Forelimb muscle (tissue), 1 donor: ENCODE results near the gene MEGF11. TPM values are rescaled to one million over a fixed set of nuclear protein-coding genes. Genes with fewer than 3 reads are reported as not detected.

Experiments used
- DNase-seq: peaks from one replicate; pipeline ENCODE4 v3.0.0-alpha.2; 2013; ENCODE audit warnings: low read depth
- polyA plus RNA-seq: library from polyadenylated mRNA; unstranded; fragments of 120-200 nt; gene quantifications from one replicate; pipeline ENCODE4 v1.2.1, GENCODE V29; 2013; ENCODE audit not compliant: insufficient read length

The MEGF11 gene
- polyA plus RNA-seq, 1 donor, result 0.28 TPM

DNA sequence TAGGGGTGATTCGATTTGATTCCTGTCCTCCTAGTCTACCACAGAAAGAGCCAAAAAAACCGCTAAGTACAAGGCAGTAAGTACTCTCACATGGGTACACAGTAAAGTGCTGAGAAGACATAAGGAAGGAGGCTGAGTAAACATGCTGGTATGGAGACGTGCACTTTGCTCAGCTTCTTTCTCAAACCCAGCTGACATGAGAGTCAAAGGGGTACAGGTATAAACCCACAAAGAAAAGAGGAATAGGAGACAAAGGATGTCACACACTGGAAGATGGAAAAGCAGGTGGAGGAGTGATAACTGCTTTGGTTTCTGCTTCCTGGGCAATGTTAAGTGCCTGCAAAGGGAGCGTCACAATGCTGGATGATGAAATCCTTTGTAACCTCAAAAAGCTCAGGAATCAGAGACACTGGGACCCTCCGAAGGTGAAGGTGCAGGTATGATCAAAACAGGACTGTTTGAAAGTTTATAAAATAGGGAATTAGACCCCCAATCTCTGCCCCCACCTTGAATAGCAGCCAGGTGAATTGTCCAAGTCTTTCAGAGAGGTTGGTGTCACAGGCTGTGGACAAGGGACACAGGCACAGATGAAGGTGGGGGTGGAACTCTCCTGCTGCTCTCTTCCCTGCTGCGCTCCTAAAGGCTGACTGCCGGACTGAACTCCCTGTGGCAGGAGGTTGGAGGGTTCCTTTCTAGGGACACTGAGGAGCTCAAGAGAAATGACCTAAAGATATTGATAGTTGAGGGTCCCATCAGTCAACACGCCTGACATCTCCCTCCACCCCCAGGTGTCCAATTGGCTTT, 282.4 kb downstream of the MEGF11 start:
- no peak for DNase-seq

DNA sequence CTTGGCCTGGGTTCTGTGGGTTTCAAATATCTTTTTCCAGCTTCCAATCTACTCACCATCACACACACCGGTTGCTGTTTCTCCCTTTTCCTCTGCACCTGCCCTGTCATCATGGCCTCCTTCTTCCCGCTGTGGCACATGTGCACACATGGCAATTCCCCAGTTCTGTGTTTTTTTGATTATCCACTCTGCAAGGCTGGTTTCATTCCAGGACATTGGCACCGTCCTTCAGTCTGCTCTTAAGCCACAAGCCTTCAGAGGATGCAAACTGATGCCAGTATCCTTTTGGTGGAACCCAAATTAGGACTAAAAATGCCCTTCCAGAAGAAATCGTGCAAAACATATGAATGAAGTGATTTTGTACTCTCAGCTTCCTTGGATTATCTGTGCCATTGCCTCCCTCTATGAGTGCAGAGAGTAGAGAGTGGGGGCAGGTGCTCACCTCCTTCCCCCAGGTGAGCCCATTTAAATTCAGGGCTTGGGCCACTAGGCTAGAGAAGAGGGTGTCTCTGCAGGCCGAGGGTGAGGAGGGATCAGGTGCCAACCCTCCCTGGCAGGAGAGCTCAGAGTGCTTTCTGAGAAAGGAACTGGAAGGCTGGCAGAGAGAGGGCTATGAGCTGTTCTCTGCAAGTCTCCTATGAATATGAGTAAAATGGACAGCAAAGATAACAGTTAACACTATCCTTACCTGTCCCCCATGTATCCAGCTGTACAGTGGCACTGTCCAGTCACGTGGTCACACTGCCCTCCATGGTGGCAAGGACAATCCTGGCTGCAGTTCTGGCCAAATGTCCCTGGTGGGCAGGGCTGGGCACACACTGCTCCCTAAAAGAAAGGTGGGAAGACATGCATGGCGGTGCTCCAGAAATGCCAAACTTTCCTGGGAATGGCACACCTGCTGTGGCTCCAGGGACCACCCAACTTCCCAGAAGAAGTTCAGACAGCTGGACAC, 283.4 kb downstream of the MEGF11 start:
- DNase-seq, result no peak

DNA sequence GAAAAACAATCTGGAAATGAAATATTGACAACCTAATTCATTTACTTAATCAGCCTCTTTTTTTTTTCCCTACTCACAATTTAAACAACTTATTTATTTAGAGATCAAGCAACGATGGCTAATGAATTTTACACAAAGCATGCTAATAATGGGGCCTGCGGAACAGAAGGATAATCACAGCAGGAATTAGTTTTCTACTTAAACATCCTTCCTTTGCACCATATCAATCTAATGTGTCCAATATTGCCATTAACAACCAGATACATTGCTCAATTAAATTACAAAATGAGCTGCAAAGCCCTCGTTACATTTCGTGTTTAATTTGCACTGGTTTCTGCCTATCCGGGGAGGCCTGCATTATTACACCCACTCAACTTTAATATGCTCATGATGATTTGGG, 285.0 kb downstream of the MEGF11 start:
- DNase-seq, result no peak

DNA sequence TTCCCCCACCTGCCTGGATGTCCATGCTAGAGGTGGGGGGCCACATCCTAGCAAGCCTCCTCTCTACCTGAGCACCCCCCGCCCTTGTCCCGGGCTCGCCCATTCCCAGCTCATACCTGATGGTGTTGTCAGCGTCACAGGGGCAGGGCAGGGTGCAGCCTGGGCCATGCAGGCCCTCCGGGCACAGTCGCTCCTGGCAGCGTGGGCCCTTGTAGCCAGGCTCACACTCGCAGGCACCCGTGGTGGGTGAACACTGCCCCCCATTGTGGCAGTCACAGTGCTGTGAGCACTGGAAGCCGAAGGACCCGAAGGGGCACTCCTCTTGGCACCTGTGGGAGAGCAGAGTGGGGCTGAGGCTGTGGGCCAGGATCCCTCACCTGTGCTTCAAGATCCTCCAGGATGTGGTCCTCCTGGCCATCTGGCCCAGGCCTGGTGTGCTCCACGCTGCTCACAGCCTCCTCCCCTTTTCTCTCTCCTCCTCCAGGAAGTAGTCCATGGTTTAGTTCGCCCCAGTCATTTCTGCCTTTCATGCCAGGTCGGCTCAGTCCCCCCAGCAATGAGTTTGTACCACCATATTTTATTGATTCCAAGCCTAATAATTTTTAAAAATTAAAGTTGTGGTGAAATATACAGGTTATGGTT, 288.6 kb downstream of the MEGF11 start:
- no peak for DNase-seq

DNA sequence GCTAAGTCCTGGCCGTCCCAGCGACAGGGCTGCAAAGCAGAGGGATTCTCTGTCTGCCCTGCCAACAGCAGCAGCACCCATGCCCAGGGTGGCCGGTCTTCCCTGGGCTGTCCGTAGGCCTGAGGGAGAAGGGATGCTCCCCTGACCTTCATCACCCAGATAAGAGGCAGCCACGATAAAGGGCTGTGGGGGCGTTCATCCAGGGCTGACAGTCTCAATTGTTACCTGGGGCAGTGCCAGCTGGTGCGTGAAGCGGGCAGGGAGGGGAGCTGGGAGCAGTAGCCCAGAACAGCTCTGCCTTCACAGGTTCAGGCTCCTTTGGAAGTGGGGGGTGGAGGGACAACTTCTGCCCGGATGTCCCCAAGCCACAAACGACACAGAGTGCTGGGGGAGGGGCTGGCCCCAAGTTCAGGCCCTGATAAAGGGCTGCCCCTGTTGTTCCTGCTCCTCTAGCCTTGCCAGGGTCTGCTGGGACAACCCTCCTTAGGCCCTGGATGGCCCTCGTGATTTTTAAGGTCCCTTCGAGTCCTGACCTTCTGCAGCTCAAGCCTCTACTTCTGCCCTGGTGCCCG, 289.6 kb downstream of the MEGF11 start:
- DNase-seq, result no peak

DNA sequence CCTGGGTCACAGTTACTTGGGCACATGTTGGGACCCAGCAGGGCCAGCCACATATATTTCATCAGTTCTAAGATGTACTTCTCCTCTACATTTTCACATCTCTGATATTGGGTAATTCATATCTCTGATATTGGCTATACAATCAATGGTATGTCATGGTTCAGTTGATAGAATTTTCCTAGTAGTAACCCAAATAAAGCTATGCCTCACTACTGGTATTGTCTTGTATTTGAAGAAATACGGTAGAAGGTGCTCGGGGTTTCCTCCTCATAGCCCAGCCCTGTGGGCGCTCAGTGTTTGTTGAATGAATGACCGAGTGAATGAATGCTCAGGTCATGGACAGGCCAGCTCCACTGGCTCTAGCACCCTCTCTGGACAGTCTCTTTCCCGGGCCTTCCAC, 290.2 kb downstream of the MEGF11 start:
- DNase-seq, result no peak

DNA sequence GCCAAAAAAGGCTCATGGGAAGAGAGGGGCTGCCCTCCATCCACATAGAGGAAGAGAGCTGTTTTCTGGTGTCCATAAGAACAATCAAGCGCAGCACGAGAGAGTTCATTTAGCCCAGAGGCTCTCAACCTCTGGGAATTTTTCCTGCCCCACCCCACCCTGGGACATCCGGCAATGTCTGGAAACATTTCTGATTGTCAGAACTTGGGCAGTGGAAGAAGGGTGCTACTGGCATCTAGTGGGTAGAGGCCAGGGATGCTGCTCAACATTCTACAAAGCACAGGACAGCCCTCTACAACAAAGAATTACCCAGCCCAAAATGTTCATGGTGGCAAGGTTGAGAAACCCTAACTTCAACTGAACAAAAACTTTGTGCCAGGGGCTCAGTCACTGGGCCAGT, 291.4 kb downstream of the MEGF11 start:
- DNase-seq, result no peak

DNA sequence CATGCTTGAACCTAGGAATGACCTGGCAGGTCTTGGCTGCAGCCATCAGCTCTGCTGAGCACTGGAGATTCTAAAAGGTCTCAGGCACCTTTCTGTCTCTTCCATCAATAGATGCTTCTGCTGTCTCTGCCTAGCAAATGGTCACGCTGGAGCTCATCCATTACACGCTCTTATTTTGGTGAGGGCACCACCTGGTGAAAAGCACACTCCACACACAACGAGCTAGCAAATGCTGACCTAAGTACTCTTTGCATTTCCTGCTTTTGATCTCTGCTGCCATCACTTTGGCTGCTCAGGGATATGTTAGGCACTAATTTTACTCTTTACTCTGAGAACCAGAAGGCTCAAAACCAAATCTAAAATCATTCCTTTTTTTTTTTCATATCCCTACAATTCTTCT, 293.0 kb downstream of the MEGF11 start:
- DNase-seq, result no peak

DNA sequence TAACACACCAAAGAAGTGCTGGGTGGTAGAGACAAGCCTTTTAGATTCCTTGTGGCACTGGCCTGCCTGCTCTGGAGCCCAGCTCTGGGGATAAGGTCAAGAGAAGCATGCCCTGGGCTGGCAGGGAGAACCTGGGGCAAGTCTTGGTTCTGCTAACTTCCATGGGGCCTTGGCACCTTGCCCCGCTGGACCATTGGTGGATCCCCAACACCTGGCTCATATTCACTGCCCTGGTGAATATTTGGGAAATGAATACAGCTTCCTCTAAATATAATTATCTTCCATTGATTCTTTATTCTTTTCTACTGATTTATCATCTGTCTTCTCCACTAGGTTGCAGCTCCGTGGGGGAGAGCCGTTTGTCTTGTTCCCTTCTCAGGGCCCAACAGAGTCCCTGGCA, 294.7 kb downstream of the MEGF11 start:
- no peak for DNase-seq

DNA sequence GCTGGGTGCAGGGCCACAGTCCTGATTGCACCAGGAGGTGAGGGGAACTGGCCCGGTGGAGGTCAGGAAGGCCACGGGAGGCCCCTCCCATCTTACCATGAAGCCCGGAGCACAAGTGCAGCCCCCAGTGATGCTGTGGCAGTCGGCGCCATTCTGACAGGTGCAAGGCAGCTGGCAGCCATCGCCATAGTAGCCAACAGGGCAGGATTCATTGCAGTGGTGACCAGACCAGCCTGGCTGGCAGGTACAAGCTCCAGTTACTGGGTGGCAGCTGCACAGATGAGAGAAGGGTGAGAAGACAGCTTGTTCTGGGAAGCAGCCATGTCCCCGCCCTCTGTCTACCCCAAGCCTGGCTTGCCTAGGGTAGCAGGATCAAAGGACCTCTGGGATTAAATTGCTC, 296.1 kb downstream of the MEGF11 start:
- no peak for DNase-seq

DNA sequence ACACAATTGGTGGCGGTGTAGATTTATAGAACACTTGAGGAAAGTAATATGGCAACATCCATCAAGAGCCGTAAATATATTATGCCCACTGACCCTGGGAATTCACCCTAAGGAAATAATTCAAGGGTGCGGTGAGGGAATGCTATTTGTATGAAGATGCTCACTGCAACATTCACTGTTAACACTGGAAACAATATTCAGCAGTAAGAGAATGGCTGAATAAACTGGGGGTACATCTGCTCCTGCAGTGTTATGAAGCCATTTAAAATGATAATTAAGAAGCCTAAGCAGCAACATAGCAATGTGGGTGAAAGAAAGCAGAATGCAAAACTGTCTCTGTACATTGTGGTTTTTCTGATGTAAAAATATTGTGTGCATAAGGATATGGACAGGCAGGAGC, 296.7 kb downstream of the MEGF11 start:
- no peak for DNase-seq

DNA sequence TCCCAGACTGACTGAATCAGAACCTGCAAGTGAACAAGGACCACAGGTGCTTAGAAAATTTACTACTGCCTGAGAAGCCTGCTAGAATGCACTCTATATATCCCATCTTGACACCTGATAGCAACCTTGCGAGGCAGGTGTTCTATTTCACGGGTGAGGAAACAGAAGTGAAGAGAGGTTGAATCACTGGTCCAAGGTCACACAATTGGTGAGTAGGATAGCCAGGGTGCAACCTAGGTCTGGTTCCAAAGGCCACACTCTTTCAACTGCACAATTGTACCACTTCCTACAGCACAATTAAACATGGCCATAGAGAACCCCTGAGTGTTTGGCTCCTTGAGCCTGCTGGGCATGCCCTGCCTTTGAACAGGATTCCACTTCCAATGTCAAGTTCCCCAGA, 297.2 kb downstream of the MEGF11 start:
- DNase-seq, result no peak

DNA sequence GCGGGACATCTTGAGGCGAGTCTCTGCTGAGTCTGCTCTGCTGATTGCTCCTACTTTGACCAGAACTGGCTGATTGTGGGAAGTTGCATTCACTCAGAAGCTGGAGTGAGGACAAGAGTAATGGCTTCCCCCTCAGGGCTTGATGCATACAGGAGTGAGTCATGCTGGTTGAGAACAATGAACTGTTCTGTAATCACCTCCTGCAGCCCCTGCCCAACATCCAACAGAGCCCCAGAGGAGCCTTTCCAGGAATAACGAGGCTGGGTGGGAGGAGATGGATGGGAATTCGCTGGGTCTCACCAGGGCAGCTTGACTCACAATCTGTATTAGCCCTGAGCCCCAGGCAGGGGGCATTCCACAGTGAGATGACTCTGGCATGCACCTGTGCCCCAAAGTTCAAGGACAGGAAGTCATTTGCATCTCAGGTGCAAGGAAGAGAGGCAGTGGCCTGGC, 299.2 kb downstream of the MEGF11 start:
- no peak for DNase-seq

DNA sequence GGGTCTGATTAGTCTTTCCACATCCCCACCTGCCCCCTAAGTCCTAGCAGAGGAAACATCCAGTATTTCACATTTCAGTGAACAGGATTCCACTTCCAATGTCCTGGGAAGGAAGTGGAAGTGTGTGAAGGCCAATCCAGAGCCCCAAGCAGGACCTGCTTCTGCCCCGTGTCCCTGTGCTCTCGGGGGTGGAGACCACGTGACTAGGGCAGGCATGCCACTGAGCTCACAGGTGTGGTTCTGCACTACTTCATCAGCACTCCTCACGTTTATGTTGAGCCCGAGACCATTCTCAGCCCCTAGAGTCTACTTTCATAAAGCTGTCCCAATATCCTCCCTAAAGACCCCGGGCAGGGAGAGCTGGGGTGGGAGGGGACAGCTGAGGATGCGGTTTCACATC, 299.9 kb downstream of the MEGF11 start:
- no peak for DNase-seq

DNA sequence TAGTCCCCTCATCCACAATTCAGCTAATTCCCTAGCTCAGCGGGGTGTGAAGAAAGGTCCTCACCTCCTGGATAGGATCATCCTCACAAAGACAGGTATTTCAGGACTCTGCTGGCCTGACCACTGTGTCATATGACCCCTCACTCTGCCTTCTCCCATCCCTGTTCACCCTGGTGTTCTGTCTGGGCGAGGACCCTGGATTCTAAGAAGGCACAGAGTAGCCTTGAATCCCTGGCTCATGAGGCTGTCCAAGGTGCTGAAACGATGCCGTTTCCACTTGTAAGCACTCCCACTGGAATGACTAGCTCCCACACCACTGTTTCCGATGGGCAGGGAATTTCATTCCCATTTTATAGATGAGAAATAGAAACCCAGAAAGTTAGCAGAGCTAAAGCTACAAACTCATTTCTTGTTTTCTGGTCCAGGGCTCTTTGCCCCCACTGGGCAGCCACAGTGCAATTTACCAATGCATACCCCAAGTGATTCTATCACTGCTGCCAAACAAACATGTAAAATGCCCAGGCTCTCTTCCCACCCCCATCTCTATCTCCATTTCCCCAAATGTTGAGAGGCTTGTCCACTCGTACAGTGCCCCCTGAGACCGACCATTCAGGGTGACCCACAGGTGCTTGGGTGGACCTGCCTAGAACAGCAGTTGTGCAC, 301.0 kb downstream of the MEGF11 start:
- DNase-seq, result peak; percentile 20

DNA sequence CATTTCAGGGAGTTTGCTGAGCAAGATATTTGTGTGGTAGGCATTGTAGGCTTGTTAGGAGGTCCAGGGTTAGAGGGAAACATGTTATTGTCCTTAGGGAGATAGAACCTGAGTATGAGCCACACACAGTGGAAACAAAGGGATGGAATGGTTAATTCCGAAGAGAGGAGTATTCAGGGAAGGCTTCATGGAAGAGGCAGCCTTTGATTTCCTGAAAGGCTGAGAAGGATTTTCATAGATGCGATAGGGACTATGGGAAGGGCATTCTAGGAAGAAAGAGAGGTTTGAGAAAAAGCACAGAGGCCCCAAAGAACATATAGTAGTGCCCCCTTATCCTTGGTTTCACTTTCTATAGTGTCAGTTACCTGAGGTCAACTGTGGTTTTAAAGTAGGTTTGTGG, 302.5 kb downstream of the MEGF11 start:
- DNase-seq, result no peak

DNA sequence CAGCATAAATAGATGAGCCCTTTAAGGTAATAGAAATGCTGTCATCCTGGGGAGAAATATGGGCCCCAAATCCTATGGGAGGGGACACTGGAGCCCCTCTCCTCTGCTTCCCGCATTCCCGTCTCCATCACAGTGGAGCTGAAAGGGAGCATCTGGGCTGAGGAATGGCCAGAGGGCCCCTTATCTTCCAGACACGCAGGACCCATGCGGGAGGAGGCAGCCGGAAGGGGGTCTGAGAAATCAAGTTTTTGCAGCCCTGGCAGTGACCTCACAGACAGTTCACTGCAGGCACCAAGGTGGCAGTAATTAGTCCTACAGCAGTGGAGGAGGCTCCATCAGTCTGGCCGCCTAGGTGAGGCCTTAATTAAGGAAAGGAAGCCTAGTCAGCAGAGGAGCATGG, 304.1 kb downstream of the MEGF11 start:
- DNase-seq, result no peak

DNA sequence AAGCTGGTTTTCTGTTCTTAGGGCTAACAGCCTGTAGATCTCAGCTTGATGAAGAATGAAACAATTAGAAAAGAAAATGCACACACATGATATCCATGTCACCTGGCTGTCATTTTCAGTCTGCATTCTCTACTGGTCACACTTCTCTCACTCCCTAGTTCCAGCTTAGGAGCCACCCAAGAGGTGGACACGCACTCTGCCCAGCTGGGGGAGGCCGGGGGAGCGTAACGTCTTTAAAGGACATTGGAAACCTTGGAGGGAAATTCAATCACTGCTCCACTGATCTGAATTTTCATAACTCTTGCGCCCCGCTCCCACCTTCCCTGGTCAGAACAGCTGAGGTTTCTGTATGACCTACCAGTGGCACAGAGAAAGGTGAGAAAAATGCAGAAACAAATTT, 304.5 kb downstream of the MEGF11 start:
- no peak for DNase-seq

DNA sequence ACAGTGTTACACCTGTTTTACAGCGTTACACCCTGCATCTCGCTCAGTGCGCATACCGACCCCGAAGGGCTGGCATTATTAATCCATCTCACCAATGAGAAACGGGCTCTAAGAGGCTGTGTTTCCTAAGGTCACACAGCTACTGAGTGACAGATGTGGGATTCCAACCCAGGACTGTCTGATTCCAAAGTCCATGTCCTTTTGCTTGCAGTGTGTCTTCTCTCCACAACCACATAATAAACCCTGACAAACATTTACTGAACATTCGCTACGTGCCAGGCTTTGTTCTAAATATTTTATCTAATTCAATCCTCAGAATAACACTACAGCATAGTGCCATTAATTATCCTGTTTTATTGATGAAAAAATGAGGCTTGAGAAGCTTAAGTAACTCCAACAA, 305.2 kb downstream of the MEGF11 start:
- no peak for DNase-seq

DNA sequence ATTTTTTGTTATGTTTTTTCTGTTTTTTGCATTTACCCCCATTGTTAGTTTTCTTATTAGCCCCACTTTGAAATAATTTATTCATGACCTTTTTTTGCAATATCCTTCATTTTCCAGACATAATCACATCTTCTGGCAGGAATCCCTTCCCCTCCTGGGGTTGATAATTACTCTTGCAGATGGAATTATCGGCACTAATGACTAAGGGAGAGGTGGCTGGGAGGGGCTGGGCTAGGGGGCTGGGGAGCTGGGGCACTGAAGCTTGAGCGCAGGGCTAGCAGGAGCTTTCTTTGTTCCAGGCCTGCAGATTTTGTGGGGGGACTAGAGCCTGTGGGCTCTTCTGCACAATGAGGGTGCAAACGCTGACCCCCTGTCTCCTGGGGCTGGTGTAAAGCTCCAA, 306.5 kb downstream of the MEGF11 start:
- no peak for DNase-seq

DNA sequence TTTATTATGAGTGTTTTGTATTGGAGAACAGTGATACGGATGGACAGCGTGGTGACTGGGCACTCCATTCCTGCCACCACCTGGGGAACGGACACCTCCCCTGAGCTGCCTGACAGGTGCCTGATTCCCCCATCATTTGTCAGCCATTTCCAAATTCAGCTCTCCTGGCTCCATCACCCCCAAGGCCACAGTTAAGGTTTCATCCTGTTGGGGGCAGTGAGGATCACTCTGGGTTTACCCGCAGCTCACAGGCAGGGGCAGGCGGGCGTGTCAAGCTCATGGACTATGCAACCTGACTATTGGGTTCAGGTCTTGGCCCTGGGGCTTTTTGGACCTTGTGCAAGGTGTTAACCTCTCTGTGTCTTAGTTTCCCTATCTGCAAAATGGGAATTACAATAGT, 307.9 kb downstream of the MEGF11 start:
- no peak for DNase-seq
